Neural cell (in vitro differentiated cells): ENCODE results near the gene EHHADH.

ENCODE experiments used
- CTCF ChIP-seq: fragments of 450-650 bp; IDR thresholded peaks from 2 replicates; pipeline ENCODE4 v1.5.1; 2014; ENCODE audit warnings: antibody characterized with exemption, mild to moderate bottlenecking, moderate library complexity; ENCODE audit not compliant: poor library complexity, severe bottlenecking
- POLR2AphosphoS5 ChIP-seq: IDR thresholded peaks from 2 replicates; pipeline ENCODE4 v1.6.1; 2012
- RAD21 ChIP-seq: fragments of 450-650 bp; conservative IDR thresholded peaks from 2 replicates; pipeline ENCODE4 v1.6.1; 2014; ENCODE audit warnings: antibody characterized with exemption, mild to moderate bottlenecking, moderate library complexity
- TAF1 ChIP-seq: IDR thresholded peaks from 2 replicates; pipeline ENCODE4 v1.6.1; 2012; ENCODE audit warnings: low read depth

GRCh38 chr3:185225080-185225479 is 28.8 kb downstream of the EHHADH start:
- TF ChIP-seq CTCF (no peak), POLR2AphosphoS5 (no peak), RAD21 (no peak), TAF1 (no peak)
